GM04503 (cell line): ENCODE data around the gene SLC36A2.
"Not testable (repeated sequence)": the region's sequence is repeated elsewhere in the genome, so short reads cannot be mapped to it uniquely, and the experiment has no call there.

ENCODE experiments used
- DNase-seq: peaks from one replicate; pipeline ENCODE4 v3.0.0-alpha.2; 2012; ENCODE audit warnings: low read depth

Gene SLC36A2

DNA sequence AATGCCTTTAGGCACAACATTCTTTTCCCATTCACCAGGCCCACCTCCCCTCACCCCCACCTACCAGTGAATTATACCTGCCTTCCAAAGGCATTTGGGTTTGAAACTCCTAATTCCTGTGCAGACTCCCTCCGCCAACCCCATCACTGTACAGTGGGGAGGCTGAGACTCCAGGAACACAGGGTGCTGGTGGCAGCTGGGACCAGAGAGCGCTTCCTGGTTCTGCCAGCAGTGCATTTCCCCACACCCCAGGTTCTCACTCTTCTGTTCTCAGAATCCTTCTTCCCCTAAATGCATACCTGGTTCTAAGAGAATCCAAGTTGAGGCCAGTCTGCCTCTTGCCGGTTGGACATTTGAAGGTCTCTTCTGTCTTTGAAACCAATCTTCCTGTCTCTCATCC, 21.1 kb downstream of the SLC36A2 start:
- no peak for DNase-seq

DNA sequence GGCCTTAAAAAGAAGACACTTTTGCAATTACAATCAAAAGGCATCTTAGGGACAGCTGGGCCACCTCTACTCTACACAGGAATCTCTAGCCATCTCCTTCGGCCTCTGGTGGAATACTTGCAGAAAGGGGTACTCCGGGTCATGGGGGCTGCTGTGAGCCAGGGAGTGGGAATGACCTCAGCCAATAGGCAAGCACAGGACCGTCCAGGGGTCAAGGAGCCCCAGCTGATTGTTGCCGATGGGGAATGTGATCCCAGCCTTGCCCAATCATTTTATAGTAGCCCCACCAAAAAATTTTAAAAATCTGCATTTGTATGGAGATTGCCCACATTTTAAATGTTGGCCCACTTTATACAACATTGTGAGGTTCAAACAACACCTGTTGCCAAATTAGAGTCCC, 26.9 kb downstream of the SLC36A2 start:
- DNase-seq: no peak

DNA sequence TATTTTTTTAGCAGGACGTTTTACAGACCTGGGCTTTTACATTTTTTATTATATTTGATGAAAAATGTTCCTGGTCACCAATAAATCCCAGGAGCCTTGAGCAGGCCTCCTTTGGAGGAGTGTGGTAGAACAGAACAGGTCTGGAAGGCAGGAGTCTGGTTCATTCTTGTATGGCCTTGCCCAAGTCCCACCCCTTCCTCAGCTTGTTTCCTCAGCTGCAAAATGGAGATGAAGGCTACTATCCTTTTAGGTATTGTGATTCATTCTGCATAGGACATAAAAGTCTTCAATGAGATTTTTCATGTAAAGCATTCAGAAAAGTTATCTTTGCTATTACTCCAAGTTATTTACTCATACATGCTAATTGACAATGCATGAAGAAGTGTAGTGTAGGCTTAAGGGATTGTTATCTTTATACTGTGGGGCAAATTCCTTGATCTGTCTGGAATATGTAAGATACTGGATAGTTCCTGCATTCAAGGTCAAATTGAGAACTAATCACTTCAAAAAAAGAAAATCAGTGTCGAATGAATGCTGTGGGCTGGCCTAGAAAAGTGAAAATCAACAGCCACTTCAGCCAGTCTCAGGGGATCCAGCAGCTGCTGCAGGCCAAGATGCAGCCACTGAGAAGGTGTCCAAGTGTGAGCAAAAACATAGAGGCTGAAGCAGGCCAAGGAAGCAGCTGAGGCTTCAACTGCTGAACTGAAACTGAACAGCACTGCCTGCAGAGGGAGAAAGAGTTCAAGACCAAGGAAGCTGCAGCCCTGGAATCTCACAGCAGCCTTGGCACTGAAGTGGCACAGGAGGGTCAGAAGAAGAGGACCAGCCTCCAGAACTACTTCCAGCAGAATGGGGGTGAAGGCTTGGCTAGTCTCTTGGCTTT, 28.3 kb downstream of the SLC36A2 start:
- DNase-seq: no peak

DNA sequence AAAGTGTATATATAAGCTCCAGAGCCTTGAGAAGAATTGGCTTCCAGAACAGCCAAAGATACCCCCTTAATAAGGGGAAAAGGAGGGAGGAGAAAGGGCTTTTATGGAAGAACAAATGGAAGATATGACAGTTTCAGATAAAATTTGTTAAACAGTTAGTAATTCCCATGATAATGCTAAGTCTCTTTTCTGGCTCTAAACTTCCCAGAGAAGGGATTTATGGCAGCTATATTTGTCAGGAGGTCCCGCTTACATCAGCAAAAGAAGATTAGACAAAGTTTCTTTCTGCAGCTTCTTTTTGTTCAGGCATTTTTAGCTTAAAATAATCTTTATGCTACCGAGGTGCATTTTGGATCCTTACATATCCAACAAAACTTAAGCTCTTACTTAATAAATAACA, 29.5 kb downstream of the SLC36A2 start:
- no peak for DNase-seq

DNA sequence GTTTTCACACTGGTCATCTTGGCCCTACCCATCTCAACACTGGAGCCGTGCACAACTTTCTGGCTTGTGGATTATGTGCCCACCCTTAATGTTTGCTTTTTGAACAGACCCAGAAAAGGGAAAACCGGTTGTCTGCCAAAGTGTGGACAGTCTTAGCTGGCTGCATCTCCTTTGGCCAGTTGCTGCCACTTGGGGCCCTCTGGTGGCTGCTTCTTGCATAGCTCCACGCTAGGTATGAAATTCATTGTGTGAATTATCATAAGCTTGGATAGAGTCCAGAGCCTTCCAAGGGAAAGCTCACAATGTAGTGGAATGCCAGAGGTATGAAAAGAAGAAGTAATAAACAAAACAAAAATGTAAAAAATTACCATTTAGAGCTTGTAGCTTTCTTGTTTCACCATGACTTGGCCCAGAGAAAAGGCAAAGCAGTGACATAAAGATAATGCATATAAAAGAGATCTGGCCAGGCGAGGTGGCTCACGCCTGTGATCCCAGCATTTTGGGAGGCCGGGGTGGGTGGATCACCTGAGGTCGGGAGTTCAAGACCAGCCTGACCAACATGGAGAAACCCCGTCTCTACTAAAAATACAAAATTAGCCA, 31.3 kb downstream of the SLC36A2 start:
- peak; percentile 12 for DNase-seq

DNA sequence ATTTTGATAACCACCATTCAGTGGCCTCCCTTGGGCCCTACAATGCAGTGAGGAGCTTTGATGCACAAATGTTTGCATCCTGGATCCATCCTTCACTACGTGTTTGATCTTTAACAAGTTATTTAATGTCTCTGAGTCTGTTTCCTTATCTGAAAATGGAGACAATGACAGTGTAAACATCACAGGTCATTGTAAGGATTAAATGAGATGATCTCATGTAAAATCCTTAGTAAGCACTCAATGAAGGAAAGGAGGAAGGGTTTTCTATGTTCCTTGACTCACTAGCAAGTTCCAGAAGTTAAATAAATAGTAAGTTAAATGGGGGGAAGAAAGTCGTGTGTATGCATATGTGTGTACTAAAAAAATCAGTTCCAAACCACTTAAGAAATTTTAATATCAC, 34.0 kb downstream of the SLC36A2 start:
- DNase-seq: no peak

DNA sequence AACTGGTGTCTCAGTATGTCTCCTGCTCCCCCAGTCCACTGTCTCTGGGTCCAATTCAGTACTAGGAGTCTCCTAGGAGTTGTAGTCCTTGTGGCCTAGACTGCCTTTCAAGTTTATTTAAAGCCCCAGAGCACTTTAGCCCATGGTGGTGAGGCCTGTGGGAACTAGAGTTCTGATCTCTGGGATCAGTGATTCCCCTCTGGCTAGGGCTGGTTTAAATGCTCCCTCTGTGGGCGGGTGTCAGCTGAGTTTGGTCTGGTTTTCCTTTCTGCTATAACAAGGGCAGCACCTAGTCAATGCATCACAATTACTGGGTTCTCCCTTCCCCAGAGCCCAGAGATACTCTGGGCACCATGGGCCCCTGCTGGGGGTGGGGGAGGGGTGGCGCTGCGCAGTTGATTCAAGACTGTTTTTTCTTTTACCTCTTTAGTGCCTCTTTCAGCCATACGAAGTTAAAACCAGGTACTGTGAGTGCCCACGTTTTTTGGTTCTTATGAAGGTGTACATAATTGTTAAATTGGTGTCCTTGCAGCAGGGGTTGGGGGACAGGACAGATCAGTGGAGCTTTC, 34.5 kb downstream of the SLC36A2 start:
- DNase-seq: no peak

DNA sequence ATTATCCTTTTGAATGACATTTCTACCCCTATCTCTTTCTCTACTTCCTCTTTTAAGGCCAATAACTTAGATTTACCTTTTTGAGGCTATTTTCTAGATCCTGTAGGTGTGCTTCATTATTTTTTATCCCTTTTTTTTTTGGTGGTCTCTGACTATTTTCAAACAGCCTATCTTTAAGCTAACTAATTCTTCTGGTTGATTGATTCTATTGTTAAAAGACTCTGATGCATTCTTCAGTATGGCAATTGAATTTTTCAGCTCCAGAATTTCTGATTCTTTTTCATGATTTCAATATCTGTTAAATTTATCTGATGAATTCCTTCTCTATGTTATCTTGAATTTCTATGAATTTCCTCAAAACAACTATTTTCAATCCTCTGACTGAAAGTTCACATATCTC, 36.4 kb downstream of the SLC36A2 start:
- no peak for DNase-seq

DNA sequence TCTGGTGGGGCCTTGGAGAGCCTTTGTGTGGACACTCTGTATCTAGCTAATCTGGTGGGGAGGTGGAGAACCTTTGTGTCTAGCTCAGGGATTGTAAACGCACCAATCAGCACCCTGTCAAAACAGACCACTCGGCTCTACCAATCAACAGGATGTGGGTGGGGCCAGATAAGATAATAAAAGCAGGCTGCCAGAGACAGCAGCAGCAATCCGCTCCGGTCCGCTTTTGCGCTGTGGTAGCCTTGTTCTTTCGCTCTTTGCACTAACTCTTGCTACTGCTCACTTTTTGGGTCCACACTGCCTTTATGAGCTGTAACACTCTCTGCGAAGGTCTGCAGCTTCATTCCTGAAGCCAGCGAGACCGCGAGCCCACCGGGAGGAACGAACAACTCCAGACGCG, 37.5 kb downstream of the SLC36A2 start:
- not testable (repeated sequence) for DNase-seq

DNA sequence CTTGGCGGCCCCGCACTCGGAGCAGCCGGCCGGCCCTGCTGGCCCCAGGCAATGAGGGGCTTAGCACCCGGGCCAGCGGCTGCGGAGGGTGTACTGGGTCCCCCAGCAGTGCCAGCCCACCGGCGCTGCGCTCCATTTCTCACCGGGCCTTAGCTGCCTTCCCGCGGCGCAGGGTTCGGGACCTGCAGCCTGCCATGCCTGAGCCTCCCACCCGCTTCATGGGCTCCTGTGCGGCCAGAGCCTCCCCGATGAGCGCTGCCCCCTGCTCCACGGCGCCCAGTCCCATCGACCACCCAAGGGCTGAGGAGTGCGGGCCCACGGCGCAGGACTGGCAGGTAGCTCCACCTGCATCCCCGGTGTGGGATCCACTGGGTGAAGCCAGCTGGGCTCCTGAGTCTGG, 38.1 kb downstream of the SLC36A2 start:
- DNase-seq: not testable (repeated sequence)

DNA sequence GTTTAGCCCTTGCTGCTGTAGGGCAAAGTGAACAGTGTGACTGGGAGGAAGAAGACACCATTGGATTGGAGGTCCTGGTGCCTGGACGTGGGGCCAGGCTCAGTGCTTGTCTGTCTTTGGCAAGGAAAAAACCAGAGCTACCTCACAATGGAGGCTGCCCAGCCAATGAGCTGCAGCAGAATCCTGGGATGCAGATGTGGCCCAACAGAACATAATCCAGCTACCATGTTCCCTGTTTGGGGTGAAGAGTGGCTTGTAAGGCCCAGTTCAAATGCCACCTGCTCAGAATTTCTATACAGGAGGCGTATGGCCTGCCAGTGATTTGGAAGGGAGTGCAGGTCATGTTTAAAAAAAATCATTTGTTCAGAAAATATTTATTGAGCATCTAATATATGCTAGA, 43.7 kb downstream of the SLC36A2 start, which contains the start of gene SLC36A3:
SLC36A3 (minus strand) TSS at position 101 of the 400 bp plus-strand sequence. CDS start 412 bp downstream, outside the sequence.
- DNase-seq: no peak

DNA sequence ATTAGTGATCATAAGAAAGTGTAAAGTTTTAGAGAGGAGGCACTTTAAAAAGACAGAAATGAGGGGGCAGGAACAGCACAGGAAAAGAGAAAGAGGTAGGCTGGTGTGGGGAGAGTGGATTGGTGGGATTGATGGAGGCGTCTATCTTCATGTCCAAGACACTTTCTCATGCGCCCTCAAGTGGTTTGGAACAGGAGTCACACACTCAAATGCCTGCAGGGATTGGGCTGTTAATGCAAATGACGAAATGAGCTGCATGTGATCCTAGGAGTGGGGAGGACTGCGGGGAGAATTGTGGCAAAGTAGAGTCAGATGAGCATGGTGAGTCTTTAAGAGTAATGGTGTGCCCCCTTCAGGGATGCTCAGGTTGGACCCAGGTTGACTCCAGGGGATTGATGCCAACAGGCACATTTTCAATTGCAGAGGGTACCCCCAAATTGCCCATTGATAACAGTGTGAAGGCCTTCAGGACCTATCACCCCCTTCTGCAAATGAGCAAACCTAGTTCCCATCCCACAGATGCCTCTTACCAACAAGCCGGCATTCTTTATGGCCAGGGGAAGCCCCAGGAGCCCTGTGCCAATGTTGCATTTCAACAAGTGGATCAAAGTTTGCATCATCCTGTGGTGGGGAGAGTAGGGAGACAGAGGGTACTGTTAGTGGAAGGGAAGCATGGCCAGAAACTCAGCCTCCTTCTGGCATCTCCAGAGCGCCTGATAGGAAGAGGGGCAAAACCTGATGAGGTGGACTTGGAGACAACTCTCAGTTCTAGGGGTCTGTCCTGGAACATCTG, 49.1 kb downstream of the SLC36A2 start:
- DNase-seq: peak; percentile 45

DNA sequence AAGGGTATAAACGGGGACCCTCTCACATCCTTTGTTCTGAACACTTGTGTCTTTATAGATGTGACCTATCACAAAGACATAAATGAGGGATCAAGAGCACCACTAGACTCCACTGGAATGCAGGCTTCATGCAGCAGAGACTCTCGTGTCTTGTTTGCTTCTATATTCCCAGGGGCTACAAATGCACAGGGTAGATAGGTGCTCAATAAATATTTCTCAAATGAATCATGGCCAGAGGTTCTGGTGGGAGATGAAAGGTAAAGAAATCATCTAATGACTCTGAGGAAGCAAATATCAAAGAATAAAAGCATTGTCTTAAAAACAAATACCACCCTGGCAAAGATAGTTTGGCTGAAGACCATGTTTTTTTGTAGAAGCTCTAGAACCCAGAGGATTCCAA, 50.4 kb downstream of the SLC36A2 start:
- DNase-seq: no peak

DNA sequence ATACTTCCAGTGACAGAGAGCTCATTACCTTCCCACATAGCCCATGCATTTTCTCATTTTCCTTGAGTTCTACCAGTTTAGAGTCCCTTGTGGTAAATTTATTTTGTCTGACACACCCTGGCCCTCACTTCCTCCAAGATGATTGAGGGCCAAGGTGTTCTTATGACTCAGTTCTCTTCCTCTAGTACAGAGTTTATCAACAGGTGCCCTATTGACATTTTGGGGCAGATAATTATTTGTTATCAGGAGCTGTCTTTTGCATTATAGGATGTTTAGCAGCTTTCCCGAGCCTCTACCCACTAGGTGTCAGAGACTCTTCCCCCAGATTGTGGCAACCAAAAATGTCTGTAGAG, 50.9 kb downstream of the SLC36A2 start:
- no peak for DNase-seq

DNA sequence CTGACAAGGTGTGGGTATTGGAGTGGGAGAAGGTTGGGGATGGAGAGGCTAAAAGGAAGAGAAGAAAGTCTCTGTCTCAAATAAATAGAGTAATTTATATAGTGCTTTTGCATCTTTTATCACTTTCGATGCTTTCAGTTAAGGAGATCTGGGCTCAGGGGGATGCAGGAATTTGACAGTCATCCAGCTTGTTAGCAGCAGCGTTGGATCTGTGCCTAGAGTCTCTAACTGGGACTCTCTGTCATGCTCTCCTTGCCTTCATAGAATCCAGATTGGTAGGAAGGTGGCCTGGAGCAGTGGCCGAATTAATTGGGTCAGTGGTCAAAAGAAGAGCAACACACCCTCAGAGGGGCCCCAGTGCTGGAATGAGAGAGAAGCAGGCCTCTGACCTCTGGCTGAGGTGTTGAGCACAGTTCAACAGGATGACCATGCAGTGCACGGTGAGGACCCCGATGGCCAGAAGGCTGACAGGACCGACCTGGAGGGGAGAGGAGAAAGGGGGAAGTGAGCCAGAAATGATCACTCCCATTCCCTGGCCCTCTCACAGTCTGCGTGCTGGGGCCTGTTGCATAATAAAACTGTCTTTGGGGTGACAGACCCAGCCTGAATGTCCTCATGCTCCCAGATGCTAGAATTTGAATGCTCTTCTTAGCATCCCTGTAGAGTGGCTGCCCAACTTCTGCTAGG, 51.4 kb downstream of the SLC36A2 start:
- no peak for DNase-seq

DNA sequence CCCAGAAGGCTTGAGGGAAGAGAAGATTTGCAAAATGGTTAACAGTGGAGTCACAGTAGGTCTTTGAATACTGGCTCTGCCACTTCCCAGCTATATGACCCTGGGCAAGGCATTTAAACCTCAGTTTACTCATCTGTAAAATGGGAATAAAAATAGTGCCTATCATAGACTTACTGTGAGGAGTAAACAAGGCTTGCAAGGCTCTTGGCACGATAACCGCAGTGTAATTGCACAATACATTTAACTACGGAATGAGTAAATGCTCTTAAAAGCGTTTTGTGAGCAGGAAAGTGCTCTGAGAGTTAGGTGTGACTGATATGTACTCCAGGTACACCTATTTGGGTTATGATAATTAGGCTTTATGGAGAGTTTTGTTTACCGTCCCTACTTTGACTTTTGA, 52.2 kb downstream of the SLC36A2 start:
- no peak for DNase-seq

DNA sequence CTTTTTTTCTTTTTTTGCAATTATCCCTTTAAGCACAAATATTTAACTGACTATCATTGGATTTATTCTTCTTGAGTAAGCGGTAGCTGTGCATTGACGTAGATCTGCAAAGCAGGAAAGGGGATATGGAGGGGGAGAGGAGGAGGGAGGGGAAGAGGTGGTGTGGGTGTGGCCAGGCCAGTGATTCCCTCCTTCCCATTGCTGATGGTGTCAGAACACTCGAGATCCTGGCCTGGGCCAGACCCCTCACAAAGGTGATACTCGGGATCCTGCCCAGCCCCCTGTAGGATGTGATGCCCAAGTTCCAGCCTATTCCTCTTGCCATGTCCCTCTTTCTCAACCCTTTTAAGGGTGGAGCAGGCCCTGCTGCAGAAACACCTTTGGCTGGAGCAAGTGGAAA, 53.7 kb downstream of the SLC36A2 start:
- no peak for DNase-seq

DNA sequence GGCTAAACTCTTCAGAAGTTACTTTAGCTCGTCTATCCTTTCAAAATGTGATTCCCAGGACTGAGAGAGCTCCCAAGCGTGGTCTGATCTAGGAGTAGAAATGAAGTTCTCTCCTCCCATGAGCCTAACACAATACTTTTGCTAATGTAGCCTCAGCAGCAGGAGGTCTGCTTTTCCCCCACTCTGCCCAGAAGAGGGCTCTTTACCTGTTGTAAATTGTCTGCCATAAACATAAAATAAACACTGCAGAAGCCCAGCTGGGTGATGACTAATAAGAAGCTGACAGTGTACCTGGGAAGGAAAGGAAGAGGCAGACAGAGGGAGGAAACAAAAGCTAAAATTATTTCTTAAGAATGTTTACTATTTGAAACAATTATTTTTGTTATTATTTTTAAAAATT, 59.2 kb downstream of the SLC36A2 start:
- no peak for DNase-seq

DNA sequence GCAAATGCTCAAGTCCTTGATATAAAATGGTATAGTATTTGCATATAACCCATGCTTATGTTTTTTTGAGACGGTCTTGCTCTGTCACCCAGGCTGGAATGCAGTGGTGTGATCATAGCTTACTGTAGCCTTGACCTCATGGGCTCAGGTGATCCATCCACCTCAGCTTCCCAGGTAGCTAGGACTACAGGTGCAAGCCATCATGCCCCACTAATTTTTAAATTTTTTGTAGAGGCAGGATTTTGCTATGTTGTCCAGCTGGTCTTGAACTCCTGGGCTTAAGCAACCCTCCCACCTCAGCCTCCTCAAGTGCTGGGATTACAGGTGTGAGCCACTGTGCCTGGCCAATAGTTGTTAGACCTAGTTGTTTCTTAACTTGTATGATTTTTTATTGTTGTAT, 61.1 kb downstream of the SLC36A2 start:
- no peak for DNase-seq

DNA sequence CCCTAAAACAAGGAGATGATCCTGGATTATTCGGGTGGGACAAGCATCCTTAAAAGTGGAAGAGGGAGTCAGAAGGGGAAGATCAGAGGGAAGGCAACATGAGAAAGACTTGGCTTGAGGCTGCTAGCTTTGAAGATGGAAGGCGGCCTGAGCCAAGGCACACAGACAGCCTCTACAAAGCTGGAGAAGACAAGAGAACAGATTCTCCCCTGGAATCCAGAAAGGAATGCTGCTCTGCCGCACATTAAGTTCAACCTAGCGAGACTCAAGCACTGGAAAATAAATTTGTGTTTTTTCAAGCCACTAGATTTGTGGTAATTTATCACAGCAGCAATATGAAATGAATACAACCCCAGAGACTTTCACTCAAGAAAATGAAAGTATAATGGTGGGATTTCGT, 61.7 kb downstream of the SLC36A2 start:
- DNase-seq: no peak

DNA sequence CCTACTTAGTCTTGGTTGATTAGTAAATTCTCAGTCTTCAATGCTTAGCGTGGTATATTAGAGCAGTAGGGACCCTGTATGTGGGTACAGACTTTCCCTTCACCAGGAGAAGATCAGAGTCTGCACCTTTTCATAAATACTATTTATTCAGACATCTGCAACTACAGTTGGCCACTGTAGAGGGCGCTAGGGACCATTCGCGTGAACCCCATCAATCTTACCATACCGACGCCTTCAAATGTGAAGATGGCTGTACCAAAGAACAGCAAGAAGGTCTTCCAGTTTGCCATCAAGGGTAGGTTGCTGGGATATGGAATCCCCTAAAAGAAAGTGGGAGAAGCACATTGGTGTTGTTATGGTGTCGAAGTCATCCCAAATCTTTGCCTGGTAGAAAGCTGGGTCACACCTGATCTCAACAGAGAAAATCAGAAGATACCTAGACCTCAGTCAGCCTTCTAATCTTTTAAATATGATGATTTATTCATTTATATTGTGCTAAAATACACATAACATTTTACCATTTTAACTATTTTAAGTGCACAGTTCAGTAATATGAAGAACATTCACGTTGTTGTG, 62.9 kb downstream of the SLC36A2 start:
- no peak for DNase-seq
